Testis (tissue), 2 donors: Measurements from ENCODE around the gene ZNF264.

ENCODE experiments used
- CTCF ChIP-seq, 3 experiments: fragments of 450-650 bp in 2 of 3; fragments of 200-600 bp in 1 of 3; sonication (generic) in 1 of 3; IDR thresholded peaks; one replicate each; pipeline ENCODE4 v1.5.1; 2016 to 2019; ENCODE audit warnings: antibody characterized with exemption in 3 of 3, mild to moderate bottlenecking in 2 of 3, moderate library complexity in 1 of 3
- POLR2A ChIP-seq: fragments of 450-650 bp; IDR thresholded peaks from one replicate; pipeline ENCODE4 v1.6.1; 2017; ENCODE audit warnings: antibody characterized with exemption, mild to moderate bottlenecking, moderate library complexity

GRCh38 chr19:57267291-57267690, 76.0 kb downstream of the ZNF264 start:
- TF ChIP-seq POLR2A (no peak), CTCF (IDR thresholded peaks at IDR 0.05) (no peak)
